Femur (tissue), 1 donor: ENCODE measurements around the gene CCDC138.

Experiments used
- DNase-seq: peaks from one replicate; pipeline ENCODE4 v3.0.0-alpha.2; 2017

Gene CCDC138

GRCh38 chr2:108896741-108897140 lies 110.2 kb downstream of the CCDC138 start:
- no peak for DNase-seq

- no peak for DNase-seq
Observed at GRCh38 chr2:108898315-108899082, 111.9 kb downstream of the CCDC138 start.

- no peak for DNase-seq
Observed at GRCh38 chr2:108904680-108905079, 118.1 kb downstream of the CCDC138 start.

GRCh38 chr2:108905176-108905575 lies 118.6 kb downstream of the CCDC138 start:
- DNase-seq = peak; percentile 20

GRCh38 chr2:108905906-108906305 lies 119.3 kb downstream of the CCDC138 start:
- DNase-seq = no peak

- peak; percentile 19 for DNase-seq
Observed at GRCh38 chr2:108906403-108907077, 120.0 kb downstream of the CCDC138 start.

GRCh38 chr2:108907822-108908712 lies 121.5 kb downstream of the CCDC138 start:
- peak; percentile 12 for DNase-seq

GRCh38 chr2:108908713-108909070 lies 122.1 kb downstream of the CCDC138 start:
- DNase-seq = no peak

GRCh38 chr2:108909275-108909823 lies 122.8 kb downstream of the CCDC138 start:
- DNase-seq = no peak

GRCh38 chr2:108910011-108910431 lies 123.5 kb downstream of the CCDC138 start:
- DNase-seq = no peak

GRCh38 chr2:108910541-108911396 lies 124.2 kb downstream of the CCDC138 start:
- peak; percentile 16 for DNase-seq

- DNase-seq = no peak
Observed at GRCh38 chr2:108911401-108911800, 124.8 kb downstream of the CCDC138 start.

- DNase-seq = no peak
Observed at GRCh38 chr2:108911807-108912628, 125.4 kb downstream of the CCDC138 start.

GRCh38 chr2:108912629-108912902 lies 126.0 kb downstream of the CCDC138 start:
- DNase-seq = no peak

GRCh38 chr2:108916122-108916795 lies 129.7 kb downstream of the CCDC138 start:
- no peak for DNase-seq

GRCh38 chr2:108916796-108917421 lies 130.3 kb downstream of the CCDC138 start:
- DNase-seq = no peak

- DNase-seq = no peak
Observed at GRCh38 chr2:108917526-108917925, 131.0 kb downstream of the CCDC138 start.

- DNase-seq = peak; percentile 3
Observed at GRCh38 chr2:108918156-108918874, 131.7 kb downstream of the CCDC138 start.

GRCh38 chr2:108918941-108919341 lies 132.4 kb downstream of the CCDC138 start:
- DNase-seq = peak; percentile 4
